RKO (cell line): ENCODE data around the gene MRPL39.

Experiments used
- DNase-seq: peaks from one replicate; pipeline ENCODE4 v3.0.0-alpha.2; 2016; ENCODE audit warnings: low spot score

MRPL39 gene

DNA sequence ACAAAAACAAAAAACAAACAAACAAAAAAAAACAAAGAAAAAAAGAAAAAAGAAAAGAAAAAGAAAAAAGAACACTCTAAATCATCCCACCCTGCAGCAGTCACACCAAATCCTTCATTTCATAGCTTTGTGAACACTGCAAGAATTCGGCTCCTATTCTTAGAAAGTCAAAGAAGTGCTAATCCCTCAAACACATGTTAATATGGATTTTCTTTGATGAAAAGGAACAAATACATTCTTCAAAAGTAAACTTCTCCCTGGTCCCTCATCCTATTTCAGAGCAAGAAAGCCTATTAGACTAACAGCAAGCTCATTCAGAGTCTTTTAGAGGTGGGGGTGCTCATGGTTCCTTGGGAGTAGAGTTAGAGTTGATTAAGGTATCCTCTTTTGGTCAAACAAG lies 7.2 kb upstream of the MRPL39 start:
- DNase-seq = no peak

GRCh38 chr21:25608044-25608737 lies 910 bp upstream of the MRPL39 start:
- peak; percentile 89 for DNase-seq

GRCh38 chr21:25589887-25590286 lies 17.4 kb downstream of the MRPL39 start:
- no peak for DNase-seq

- no peak for DNase-seq
Measured at GRCh38 chr21:25586791-25587190, 20.5 kb downstream of the MRPL39 start.

DNA sequence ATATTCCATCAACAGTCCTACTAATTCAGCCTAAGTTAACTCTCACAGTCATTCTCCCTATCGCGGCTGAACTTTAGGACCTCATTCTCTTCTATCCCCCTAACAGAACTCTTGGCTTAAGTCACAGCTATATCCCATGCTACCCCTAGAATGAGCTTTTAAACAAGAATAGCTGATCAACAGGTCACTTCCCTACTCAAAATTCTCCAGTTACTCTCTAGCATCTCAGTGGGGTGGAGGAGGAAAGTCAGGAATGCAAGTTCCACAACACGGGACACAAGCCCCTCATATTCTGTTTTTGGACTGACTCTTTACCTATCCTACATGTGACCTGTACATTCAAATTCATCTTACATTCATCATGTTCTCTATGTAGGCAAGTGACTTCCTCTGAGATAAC lies 21.0 kb downstream of the MRPL39 start:
- no peak for DNase-seq

DNA sequence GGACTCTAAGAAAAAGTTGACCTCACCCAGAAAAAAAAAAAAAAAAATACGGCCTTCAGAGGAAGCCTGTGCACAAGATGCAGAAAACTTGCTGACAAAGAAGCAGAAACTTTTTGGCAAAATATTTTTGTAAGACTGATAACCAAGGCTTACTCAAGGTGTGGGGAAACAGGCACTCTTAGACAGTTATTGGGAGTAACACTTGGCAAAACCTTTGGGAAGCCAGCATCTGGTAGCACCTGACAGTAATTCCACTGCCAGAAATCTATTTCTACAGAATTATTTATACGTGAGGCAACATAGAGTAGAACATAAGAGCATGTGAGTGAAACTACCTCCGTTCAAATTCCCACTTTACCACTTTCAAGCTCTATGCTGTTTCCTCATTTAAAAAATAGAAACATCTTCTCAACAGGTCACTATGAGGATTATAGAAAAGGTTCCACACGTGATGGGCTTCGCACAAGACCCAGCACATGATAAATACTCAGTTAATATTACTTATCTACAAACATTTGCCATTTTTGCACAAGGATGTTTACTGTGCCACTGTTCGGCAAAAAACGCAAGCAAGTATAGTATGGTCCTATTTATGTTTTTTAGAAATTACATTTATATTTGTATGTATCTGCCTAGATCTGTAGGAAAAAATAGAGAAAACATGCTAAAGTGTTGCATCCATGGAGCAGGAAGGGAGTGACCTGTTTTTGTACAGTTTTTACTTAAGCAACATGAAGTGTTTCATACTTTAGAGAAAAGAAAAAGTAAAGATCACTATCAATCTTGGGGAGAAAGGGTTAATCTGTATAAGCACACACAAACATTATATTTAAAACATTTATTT lies 22.2 kb downstream of the MRPL39 start:
- DNase-seq = no peak

GRCh38 chr21:25583370-25584130 lies 23.7 kb downstream of the MRPL39 start:
- DNase-seq = no peak

DNA sequence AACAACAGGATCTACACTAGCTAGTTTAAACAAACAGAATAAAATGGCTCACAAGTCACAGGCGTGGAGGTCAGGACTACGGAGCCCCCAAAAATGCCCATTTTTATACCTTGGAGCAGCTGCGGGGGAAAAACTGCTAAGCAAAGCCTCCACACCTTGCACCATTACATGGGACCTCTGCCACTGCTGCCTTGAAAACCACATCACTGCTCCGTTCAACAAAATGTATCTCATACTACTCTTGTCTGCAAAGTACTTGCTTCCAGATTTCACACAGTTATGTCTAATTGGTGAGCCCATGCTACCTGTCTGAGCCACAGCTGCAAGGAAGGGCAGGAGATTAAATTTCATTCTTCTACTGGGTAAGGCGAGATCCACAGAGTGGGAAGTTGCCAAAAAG lies 24.4 kb downstream of the MRPL39 start:
- DNase-seq = no peak

GRCh38 chr21:25582164-25582790 lies 25.0 kb downstream of the MRPL39 start:
- DNase-seq = no peak

DNA sequence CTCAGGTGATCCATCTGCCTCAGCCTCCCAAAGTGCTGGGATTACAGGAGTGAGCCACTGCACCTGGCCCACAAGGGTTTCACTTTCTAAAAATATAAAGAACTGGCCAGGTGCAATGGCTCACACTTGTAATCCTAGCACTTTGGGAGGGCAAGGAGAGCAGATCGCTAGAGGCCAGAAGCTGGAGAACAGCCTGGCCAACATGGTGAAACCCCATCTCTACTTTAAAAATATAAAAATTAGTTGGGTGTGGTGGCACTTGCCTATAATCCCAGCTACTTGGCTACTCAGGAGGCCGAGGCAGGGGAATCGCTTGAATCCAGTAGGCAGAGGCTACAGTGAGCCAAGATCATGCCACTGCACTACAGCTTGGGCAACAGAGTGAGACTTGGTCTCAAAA lies 25.7 kb downstream of the MRPL39 start:
- DNase-seq = no peak

DNA sequence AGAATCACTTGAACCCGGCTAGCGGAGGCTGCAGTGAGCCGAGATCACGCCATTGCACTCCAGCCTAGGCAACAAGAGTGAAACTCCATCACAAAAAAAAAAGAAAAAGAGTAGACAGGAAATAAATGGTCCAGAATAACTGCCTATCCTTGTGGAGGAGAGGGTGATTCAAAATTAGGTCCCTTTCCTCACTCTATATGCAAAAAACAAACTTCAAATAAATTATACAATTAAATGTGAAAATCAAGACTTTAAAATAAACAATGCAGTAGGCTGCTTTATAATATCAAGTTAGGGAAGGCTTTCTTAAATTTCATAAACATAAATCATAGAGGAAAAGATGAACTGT lies 26.4 kb downstream of the MRPL39 start:
- no peak for DNase-seq

- no peak for DNase-seq
Measured at GRCh38 chr21:25579226-25580013, 27.9 kb downstream of the MRPL39 start.

DNA sequence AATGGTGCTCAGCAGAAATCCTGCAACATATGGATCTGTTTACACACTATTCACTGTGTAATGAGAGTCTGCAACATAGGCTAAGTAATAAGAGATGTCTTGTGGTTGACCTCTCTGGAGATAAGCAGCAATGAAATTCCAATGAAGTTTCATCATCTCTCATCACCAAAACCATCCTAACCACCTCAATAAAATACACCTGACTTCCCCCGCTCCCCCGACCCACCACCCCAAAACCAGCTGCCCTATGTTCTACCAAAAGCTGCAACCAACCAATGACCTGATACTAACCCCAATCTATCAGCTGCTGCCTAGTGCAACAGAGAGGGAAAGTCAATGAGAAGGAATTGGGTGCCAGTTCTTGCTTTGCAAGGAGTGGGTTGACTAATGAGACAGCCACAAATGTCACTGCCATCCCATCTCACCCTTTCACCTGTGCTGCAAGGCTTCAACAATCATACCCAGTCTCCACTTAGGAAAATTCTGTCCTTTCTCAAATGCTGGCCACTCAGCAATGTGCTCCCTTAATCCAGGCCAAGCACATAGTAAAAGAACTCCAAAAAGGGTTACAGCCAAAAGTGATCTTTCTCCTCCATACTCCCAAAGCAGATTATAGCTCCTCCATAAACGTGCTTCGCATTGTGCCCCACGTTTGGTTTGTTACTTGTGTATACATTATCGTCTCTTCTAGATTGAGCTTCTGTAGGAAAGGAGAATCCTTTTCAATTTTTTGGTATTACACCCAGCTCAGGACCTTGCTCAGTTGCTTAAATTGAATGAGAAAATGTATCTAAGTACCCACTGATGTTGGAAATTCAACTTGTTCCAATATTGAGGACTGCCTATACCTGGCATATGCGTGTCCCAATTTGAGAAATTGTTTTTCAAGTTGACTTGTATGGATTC lies 29.0 kb downstream of the MRPL39 start:
- no peak for DNase-seq

DNA sequence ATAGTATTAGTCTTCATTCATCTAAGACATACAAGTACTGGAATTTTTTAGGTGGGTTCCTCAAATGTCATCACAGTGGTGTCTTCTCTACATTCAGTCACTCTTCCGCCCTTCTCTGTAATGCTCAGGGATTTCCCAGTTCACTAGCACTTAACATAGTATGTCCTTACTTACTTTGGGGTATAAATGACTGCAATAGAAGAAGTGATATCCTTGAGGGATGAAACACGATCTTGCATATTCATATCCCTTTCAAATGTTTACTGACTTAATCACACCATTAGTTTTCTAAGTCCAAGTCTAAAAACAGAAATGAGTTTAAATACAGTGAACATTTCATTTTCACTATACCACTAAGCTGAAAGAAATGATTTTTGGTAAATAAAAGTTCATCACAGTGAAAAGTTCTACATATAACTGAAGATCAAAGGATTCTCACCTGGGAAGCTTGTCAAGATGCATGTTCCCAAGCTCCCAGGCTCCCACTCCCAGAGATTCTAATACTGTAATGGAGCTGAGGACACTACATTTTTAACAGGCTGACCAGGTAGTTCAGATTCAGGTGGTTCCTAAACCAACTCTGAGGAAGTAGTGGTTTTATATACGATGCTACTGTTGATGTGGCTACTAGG lies 29.7 kb downstream of the MRPL39 start:
- DNase-seq = no peak

DNA sequence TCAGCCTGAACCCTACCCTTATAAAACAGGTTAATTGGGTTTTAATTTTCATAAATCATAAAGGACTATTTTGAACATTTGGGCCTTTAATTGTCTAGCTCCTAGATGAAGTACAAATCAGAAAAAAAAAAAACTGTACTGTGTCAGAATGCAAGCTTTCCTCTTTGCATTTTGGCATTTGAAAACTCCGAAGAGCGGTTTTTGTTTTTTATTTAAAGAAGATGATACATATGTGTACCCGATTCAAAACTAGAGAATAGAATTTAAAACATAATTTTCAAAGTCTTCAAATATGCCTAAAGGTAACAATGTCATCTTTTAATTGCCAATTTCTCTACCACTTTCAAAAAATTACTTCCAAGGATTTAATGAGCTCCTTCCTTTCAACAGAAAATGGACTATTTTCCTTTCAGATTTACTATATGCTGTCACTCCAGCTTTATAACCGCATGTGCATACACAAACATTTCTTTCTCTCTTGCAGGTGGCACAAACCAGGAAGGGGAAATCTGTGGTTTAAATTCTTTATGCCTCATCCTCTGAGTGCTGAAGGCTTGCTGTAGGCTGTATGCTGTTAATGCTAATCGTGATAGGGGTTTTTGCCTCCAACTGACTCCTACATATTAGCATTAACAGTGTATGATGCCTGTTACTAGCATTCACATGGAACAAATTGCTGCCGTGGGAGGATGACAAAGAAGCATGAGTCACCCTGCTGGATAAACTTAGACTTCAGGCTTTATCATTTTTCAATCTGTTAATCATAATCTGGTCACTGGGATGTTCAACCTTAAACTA lies 33.7 kb downstream of the MRPL39 start:
- peak; percentile 94 for DNase-seq

DNA sequence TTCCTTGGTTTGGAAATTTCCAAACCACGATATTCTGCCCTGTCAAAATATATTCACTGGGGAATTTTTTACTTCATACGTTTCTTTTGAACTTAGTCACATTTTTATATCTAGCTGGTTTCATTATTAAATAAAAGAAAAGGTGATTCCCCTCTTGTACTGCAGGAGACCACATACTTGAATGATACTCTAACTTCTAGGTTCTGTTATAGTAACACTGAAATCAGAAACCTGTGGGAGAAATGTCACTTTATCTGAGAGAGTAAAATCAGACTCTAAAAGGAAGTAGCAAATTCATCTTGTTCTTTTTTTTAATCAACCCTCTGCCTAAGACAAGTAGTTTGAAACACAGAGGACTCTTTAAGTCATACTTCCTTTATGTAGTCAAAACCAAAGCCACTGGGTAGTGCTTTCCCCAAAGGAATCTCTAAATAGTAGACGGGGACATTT lies 34.4 kb downstream of the MRPL39 start:
- DNase-seq = no peak

DNA sequence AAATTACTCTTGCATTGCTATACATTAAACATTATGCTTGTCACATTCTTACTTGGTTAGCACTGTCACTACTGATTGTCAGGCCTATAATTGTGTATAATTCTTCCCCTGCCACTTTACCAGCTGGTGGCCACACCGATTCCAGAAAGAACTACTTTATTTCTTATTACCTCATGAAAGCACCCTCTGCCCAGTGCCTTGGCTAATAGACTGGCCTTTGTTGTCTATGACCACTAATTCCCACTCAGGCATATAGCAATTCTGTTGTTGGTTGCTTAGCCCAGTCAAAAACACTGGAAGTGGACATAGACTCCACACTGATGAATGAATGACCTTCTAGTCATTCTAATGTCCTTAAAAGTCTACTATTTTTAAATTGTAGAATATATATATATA lies 35.6 kb downstream of the MRPL39 start:
- no peak for DNase-seq

DNA sequence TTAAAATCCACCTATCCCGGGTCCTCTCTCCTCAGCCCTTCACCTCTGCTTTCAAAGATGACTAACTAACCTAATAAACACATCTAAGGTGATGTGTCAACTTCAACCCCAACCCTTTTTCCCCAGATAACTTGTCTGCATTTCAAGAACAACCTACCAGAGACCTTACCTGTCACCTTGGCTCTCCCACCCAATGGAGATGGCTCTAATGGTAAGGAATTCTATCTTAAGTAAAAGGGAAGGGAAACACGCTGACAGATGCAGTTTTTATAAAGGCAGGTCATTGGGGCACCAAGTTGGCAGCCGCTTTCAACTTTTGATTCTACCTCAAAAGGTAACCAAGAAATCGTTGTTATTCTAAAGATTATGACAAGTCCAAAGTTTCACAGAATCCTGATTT lies 37.6 kb downstream of the MRPL39 start:
- no peak for DNase-seq

GRCh38 chr21:25569084-25569483 lies 38.2 kb downstream of the MRPL39 start:
- DNase-seq = no peak
